HepG2 (cell line): Measurements from ENCODE around the gene IL2RA. TPM values are rescaled to one million over a fixed set of nuclear protein-coding genes. Genes with fewer than 3 reads are reported as not detected.

Source experiments
- BCLAF1 ChIP-seq: fragments of 450-650 bp; IDR thresholded peaks from 2 replicates; pipeline ENCODE4 v1.6.1; 2017; ENCODE audit warnings: mild to moderate bottlenecking
- PRDM10 ChIP-seq: sonication (generic); formaldehyde crosslinking; IDR thresholded peaks from 2 replicates; pipeline ENCODE4 v1.4.0; 2020; ENCODE audit warnings: low read depth, missing genetic modification reagents
- ZHX1 ChIP-seq: sonication (generic); formaldehyde crosslinking; IDR thresholded peaks from 2 replicates; pipeline ENCODE4 v1.8.1; 2022; ENCODE audit warnings: low read depth, mild to moderate bottlenecking, missing genetic modification reagents
- ZNF136 ChIP-seq: sonication (generic); formaldehyde crosslinking; IDR thresholded peaks from 2 replicates; pipeline ENCODE4 v1.8.1; 2022; ENCODE audit warnings: low read depth, mild to moderate bottlenecking, moderate library complexity, missing genetic modification reagents
- polyA plus RNA-seq, 8 experiments: library from polyadenylated mRNA; depleted of rRNA in 3 of 8; stranded (reverse) in 7 of 8; unstranded in 1 of 8; fragments of >200 nt; fragmentation: Illumina TruSeq in 4 of 8; extraction: Trizol in 4 of 8; gene quantifications; 2 replicates each; pipeline versions ENCODE4 v1.2.1 to v1.2.3, GENCODE V29; 2011 to 2016; ENCODE audit warnings: low read depth in 4 of 8, missing spikeins in 1 of 8, mixed read lengths in 1 of 8; ENCODE audit not compliant: insufficient read depth in 1 of 8
- total RNA-seq, 5 experiments: library from RNA; depleted of rRNA; stranded (reverse); fragments of >200 nt; fragmentation: Illumina TruSeq; extraction: Trizol; gene quantifications; 2 replicates each; pipeline ENCODE4 v1.2.3, GENCODE V29; 2016; ENCODE audit warnings: low read depth in 1 of 5

IL2RA gene
- total and polyA plus RNA-seq, 2 of the 13 experiments (the other 11 are each of a cell fraction or from before 2014, with no cell fraction given), result not detected

- TF ChIP-seq ZHX1 (CRISPR knock-in tag) (no peak), ZNF136 (CRISPR knock-in tag) (no peak), PRDM10 (no peak), BCLAF1 (no peak)
These were observed 16.0 kb downstream of the IL2RA start (continued) for GRCh38 chr10:6045878-6046772.
